Subcutaneous adipose tissue (tissue), 4 donors: ENCODE results near the gene TSTD2. TPM values are rescaled to one million over a fixed set of nuclear protein-coding genes. Genes with fewer than 3 reads are reported as not detected.

Source experiments
- total RNA-seq, 4 donors: library from RNA; depleted of rRNA; stranded (reverse); fragments of >200 nt; gene quantifications; one replicate each; pipeline ENCODE4 v1.1.0, GENCODE V29; 2016
- TF ChIP-seq, protein P1 (sequence below): fragments of 450-650 bp; IDR thresholded peaks from one replicate; pipeline ENCODE4 v1.5.1; 2016; ENCODE audit warnings: low read depth, mild to moderate bottlenecking, control low read depth, antibody characterized with exemption, moderate library complexity

The TSTD2 gene
- total RNA-seq, 4 donors from 2014 or later = 15.1 to 31.3 (median 17.1) TPM

DNA sequence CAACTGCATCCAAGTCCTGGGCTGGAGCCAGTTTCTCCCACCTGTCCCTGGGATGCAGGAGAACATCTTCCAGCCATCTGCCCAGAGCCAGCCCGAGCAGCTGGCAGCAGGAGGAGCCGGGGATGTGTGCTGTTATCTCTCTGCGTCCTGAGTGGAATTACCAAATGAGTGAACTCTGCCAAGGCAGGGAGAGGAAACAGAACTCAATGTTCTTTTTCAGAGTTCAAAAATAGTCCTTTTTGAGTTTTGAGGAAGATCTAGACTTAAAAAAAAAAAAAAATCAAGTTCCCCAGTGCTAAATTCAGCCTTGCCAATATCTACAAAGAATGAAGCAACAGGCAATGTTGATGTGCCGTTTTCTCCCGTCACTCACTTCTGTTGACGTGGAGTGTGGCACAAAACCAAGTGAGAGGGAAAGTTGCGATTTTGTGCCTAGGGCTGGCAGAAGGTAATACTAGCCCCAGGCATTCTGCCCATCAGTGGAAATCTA is 75.5 kb downstream of the TSTD2 start:
- TF ChIP-seq, protein P1, sequence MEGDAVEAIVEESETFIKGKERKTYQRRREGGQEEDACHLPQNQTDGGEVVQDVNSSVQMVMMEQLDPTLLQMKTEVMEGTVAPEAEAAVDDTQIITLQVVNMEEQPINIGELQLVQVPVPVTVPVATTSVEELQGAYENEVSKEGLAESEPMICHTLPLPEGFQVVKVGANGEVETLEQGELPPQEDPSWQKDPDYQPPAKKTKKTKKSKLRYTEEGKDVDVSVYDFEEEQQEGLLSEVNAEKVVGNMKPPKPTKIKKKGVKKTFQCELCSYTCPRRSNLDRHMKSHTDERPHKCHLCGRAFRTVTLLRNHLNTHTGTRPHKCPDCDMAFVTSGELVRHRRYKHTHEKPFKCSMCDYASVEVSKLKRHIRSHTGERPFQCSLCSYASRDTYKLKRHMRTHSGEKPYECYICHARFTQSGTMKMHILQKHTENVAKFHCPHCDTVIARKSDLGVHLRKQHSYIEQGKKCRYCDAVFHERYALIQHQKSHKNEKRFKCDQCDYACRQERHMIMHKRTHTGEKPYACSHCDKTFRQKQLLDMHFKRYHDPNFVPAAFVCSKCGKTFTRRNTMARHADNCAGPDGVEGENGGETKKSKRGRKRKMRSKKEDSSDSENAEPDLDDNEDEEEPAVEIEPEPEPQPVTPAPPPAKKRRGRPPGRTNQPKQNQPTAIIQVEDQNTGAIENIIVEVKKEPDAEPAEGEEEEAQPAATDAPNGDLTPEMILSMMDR = no peak

DNA sequence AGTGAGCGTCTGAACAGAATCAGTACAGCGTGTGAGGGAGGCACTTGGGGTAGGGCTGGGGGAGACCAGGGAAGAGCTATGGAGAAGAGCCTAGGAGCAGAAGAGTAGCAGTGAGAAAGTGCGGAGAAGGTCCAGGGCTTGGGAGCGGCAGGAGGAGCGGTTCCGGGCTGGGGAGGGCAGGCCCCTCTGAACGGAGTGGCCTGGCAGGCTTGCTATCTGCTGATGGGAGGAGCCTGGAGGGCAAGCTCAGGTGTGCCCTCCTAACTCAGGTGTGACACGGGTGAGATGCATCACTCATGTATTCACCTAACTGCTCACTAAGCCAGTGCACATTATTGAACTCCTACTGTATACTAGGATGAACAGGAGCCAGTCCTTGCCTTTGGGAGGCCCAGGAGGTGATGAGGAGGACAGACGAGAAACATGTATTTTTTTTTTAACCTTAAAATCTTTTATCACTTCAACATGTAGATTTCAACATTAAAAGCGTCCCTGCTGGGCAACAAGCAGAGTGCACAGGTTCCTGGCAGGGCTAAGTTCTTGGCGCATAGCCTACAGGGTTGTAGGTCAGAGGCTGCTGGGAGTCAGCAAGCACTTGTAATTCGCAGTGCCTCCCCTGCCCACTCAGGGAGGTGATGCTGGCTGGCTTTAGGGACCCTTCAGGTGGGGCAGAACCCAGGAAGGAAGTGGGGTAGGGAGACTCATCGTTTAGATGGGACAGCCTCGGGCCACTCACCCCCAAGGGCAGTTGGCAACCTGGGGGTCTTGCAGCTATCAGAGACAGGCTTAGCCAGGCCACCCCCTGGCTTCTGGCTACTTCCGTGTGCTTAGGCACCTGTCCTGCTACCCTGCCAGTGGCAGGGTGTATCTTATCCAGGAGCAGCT is 76.2 kb downstream of the TSTD2 start:
- TF ChIP-seq, protein P1 = no peak

DNA sequence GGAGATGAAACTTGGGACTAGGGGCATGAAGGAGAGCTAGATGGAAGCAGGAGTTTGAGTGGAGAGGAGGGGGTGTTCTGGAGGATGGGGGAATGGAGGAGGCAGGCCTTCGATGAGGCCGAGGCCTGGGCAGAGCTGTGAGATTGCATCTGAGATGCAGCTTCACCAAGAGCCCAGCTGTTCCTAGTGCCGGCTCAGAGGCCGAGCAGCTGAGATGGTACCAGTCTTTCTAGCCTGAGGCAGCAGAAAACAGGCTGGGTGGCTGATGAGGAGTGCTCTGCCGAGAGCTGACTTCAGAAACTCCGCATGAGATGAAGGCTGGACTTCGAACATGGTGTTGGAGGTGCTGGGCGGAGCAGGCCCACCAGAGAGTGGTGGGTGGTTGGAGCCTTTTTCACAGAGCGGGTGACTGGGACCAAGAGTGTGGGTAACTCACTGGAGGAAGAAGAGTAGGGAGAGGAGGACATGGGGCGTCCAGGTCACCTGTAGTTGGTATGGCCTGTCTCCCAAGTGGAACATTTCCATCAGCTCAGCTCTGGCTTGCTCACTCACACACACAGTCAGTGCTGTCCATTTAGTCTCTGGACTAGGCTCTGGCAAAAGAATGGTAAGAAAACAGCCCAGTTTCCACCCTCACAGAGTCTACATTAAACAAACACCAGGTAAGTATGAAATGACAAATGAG is 77.0 kb downstream of the TSTD2 start:
- TF ChIP-seq, protein P1 = no peak

DNA sequence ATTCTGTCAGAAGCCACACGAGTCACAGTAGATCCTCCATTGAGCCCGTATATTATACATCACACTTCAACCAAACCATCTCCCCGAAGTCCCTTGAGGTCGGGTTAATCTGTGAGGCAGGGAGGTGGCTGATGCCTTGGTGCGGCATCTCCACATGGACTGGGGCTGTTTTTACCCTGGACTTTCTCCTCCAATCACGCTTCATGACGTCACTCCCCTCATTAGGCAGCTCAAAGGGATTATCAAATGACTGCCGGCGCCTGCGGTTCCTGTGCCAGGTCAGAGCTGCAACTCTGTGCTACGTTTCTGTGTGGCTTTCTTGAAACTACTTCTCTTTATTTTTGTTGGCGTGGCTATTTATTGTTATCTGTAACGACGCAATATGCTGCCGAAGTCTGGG is 78.0 kb downstream of the TSTD2 start:
- TF ChIP-seq, protein P1 = no peak

DNA sequence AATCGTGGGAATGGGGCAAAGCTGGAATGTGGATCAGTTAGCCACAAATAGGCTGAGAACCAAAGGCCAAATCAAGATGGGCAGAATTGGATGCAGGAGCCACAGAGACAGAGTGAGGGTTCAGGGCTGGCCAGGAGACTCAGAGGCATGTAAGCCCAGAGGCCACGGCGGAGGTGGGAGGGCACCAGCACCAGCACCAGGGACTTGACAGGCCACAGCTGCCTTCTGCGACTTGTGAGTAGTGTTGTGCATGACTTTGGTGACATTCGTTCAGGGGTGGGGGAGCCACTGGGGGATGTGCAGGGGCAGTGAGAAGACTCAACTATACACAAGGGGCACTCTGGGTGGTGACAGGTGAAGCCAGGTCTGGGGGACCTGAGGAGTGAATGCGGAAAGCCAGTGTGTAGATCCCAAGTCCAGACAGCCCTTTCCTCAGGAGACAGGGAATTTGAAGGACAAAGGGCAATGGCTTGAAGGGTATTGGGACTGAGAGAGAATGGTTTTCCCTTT is 78.5 kb downstream of the TSTD2 start:
- TF ChIP-seq, protein P1 = no peak

DNA sequence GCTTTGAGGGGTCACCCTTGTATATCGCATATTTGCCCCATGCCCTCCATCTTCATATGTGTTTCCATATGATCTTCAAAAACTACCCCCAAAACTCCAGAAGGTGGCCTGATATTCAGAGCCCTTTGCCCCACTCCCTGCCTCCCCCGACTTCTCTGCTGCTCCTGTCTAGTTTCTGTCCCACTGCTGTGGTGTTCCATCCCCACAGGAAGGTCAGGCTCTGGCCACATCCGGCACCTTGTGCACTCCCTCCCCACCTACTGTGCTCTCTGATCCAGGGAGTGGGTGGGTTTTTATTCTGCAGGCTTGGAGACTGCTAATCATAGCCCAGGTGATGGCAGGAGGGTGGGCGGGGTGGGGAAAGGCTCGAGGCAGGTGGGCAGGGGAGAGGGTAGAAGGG is 79.3 kb downstream of the TSTD2 start:
- TF ChIP-seq, protein P1 = no peak

DNA sequence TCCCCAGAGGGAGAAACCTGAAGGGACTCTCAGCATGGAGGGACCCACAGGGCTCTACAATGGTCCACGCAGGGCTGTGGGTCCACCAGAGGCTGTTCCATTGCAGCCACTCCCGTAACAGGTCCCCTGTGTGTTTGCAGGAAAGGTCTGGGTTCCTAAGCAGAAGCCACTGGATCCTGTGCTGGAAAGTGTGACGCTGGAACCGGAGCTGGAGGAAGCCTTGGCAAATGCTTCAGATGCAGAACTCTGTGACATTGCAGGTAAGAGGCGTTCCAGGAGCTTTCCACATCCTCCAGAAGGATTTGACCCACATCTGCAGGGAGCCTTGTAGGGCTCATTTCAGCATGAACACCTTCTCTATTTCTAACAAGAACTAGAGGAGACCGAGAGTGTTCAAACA is 80.0 kb downstream of the TSTD2 start:
- TF ChIP-seq, protein P1 = no peak
